HFFc6 (cell line): ENCODE results near the gene TJP2. TPM values are rescaled to one million over a fixed set of nuclear protein-coding genes. Genes with fewer than 3 reads are reported as not detected.
"Not testable (repeated sequence)": the region's sequence is repeated elsewhere in the genome, so short reads cannot be mapped to it uniquely, and the experiment has no call there.

Source experiments
- DNase-seq: peaks from one replicate; pipeline ENCODE4 v3.0.0-alpha.2; 2018
- H3K27ac Mint-ChIP-seq: 2 replicates; pipeline ENCODE4 v1.8.0; 2020; ENCODE audit warnings: mild to moderate bottlenecking, mixed read lengths
- H3K27me3 Mint-ChIP-seq: 2 replicates; pipeline ENCODE4 v1.8.0; 2021; ENCODE audit warnings: mild to moderate bottlenecking, moderate library complexity, mixed read lengths; ENCODE audit not compliant: insufficient read depth
- H3K36me3 Mint-ChIP-seq: 2 replicates; pipeline ENCODE4 v1.8.0; 2021; ENCODE audit warnings: low read depth, mixed read lengths
- H3K4me1 Mint-ChIP-seq: 2 replicates; pipeline ENCODE4 v1.8.0; 2020; ENCODE audit warnings: low read depth, mixed read lengths
- H3K4me3 Mint-ChIP-seq: 2 replicates; pipeline ENCODE4 v1.8.0; 2020; ENCODE audit warnings: mild to moderate bottlenecking, moderate library complexity, mixed read lengths
- H3K9me3 Mint-ChIP-seq: 2 replicates; pipeline ENCODE4 v1.8.0; 2020; ENCODE audit warnings: mild to moderate bottlenecking, mixed read lengths
- CTCF ChIP-seq: fragments of 200-600 bp; sonication (generic); IDR thresholded peaks from 2 replicates; pipeline ENCODE4 v1.5.0; 2021; ENCODE audit warnings: antibody characterized with exemption, mild to moderate bottlenecking
- total RNA-seq, 6 experiments: library from RNA; stranded (reverse); fragmentation: NEBNext Ultra II Directional; extraction: Animal tissue kit (Norgen Biotek cat#: 25700); gene quantifications; 2 replicates in 1 of 6; 3 replicates in 5 of 6; pipeline ENCODE4 v1.2.3, GENCODE V29; 2021

The TJP2 gene
- total RNA-seq, 6 experiments from 2014 or later = 25.3 to 50.4 (median 45.4) TPM

GRCh38 chr9:69299826-69300225, 125.7 kb downstream of the TJP2 start:
- H3K4me1 Mint-ChIP-seq = no peaks in the 10 kb centered on the region; the same call in 1 of the 2 replicates
- H3K9me3 Mint-ChIP-seq = no peaks in the 10 kb centered on the region
- H3K4me3 Mint-ChIP-seq = no peak overlapping the region
- no peaks in the 10 kb centered on the region for H3K36me3 Mint-ChIP-seq
- no peak for DNase-seq
- H3K27me3 Mint-ChIP-seq = peaks cover 13% of the 10 kb centered on the region
- H3K27ac Mint-ChIP-seq = no peak overlapping the region
- no peak for TF ChIP-seq CTCF

DNA sequence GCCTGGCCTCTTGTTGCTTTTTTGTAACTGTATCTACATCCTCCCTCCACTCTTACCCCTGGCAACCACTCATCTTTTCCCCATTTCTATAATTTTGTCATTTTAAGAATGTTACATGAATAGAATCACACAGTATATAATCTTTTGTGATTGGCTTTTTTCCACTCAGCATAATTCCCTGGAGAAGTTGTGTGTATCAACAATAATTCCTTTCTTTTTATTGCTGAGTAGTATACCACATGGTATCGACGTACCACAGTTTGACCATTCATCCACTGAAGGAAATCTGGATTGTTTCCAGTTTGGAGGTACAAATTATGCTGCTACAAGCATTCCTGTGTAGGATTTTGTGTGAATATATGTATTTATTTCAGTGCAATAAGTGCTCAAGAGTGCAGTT, 129.3 kb downstream of the TJP2 start:
- no peak for TF ChIP-seq CTCF
- Mint-ChIP-seq H3K4me3 (no peak overlapping the region), H3K36me3 (no peaks in the 10 kb centered on the region), H3K4me1 (peaks cover 7% of the 10 kb centered on the region; the same call in 1 of the 2 replicates), H3K27me3 (peaks cover 5% of the 10 kb centered on the region), H3K9me3 (no peaks in the 10 kb centered on the region), H3K27ac (no peak overlapping the region)
- no peak for DNase-seq

DNA sequence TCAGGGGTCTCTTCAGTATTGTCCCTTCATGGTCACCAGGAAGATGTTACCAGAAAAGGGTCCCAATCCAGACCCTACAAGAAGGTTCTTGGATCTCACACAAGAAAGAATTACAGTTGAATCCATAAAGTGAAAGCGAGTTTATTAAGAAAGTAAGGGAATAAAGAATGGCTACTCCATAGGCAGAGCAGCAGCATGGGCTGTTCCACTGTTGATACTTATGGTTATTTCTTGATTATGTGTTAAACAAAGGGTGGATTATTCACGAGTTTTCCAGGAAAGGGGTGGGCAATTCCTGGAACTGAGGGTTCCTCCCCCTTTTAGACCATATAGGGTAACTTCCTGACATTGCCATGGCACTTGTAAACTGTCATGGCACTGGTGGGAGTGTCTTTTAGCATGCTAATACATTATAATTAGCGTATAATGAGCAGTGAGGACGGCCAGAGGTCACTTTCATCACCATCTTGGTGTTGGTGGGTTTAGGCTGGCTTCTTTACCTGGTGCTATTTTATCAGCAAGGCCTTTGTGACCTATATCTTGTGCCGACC, 132.9 kb downstream of the TJP2 start:
- H3K36me3 Mint-ChIP-seq, H3K27ac Mint-ChIP-seq, H3K4me1 Mint-ChIP-seq, DNase-seq, H3K9me3 Mint-ChIP-seq, H3K4me3 Mint-ChIP-seq: not testable (repeated sequence)
- H3K27me3 Mint-ChIP-seq = peaks cover 11% of the 10 kb centered on the region

GRCh38 chr9:69307446-69308205, 133.5 kb downstream of the TJP2 start:
- peak; percentile 55 for DNase-seq
- peaks cover 8% of the 10 kb centered on the region; the same call in 1 of the 2 replicates for H3K4me1 Mint-ChIP-seq
- H3K27ac Mint-ChIP-seq = no peak overlapping the region
- H3K9me3 Mint-ChIP-seq = peaks cover 8% of the 10 kb centered on the region
- H3K36me3 Mint-ChIP-seq = peaks cover 5% of the 10 kb centered on the region; the same call in 1 of the 2 replicates
- TF ChIP-seq CTCF = peak; percentile 46
- no peak overlapping the region for H3K4me3 Mint-ChIP-seq
- H3K27me3 Mint-ChIP-seq = peaks cover 8% of the 10 kb centered on the region

DNA sequence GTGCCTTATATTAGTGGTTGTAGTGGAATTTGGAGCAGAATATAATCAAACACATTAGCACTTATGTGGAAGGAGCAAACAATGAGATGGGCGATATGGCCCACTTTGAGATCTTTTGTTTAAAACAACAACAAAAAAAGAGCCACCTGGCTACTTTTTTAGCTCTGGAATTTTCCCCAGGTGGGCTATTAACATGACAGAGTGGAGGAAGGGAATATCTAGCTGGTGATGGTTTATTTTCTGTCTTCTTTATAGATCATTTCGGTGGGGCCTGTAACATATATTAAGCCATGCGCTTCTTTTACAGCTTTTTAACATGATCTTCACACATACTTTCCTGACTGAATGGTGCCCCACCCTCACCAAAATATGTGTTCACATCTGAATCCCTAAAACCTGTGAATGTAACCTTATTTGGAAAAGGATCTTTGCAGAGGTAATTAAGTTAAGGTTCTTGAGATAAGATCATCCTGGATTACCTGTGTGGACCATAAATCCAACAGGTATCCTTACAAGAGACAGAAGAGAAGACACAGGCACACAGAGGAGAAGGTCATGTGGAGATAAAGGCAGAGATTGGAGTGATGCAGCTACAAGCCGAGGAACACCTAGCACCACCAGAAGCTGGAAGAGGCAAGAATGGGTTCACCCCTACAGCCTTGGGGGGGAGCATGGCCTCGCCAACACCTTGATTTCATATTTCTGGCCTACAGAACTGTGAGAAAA, 134.3 kb downstream of the TJP2 start:
- H3K4me3 Mint-ChIP-seq = no peak overlapping the region
- H3K27me3 Mint-ChIP-seq = peaks cover 8% of the 10 kb centered on the region
- no peak for DNase-seq
- no peak overlapping the region for H3K27ac Mint-ChIP-seq
- H3K36me3 Mint-ChIP-seq = peaks cover 6% of the 10 kb centered on the region
- H3K4me1 Mint-ChIP-seq = peaks cover 8% of the 10 kb centered on the region; the same call in 1 of the 2 replicates
- peaks cover 15% of the 10 kb centered on the region for H3K9me3 Mint-ChIP-seq
- no peak for TF ChIP-seq CTCF

DNA sequence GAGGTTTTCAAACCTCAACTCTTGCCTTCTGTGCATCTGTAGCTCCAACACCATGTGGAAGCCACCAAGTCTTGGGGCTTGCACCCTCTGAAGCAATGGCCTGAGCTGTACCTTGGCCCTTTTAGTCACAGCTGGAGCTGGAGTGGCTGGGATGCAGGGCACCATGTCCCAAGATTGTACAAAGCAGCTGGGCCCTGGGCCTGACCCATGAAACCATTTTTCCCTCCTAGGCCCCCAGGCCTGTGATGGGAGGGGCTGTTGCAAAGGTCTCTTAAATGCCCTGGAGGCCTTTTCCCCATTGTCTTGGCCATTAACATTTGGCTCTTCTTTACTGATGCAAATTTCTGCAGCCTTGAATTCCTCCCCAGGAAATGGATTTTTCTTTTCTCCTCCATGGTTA, 139.1 kb downstream of the TJP2 start:
- H3K4me1 Mint-ChIP-seq = peaks cover 2% of the 10 kb centered on the region; the same call in 1 of the 2 replicates
- peaks cover 11% of the 10 kb centered on the region for H3K36me3 Mint-ChIP-seq
- DNase-seq = no peak
- TF ChIP-seq CTCF = no peak
- no peak overlapping the region for H3K27ac Mint-ChIP-seq
- H3K9me3 Mint-ChIP-seq = peaks cover 21% of the 10 kb centered on the region
- peaks cover 7% of the 10 kb centered on the region for H3K27me3 Mint-ChIP-seq
- H3K4me3 Mint-ChIP-seq = no peak overlapping the region
